ENCODE measurements around the gene RPS29.

The RPS29 gene

DNA sequence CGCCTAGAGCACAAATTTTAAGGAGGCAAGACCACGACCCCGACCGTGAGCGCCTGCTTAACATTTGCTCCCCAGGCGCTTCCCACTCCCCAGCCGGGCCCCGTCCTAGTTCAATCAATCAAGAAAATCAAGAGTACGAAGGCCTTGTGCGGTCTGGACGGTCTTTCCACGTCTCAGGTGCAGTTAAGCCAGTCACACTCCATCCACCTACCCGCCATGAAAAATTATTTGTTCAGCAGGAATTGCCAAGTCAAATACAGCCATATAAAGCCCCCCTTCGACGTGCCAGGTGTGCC, 12.0 kb upstream of the RPS29 start:
- DNase-seq: peak in 1 of 2 experiments; percentile 63

DNA sequence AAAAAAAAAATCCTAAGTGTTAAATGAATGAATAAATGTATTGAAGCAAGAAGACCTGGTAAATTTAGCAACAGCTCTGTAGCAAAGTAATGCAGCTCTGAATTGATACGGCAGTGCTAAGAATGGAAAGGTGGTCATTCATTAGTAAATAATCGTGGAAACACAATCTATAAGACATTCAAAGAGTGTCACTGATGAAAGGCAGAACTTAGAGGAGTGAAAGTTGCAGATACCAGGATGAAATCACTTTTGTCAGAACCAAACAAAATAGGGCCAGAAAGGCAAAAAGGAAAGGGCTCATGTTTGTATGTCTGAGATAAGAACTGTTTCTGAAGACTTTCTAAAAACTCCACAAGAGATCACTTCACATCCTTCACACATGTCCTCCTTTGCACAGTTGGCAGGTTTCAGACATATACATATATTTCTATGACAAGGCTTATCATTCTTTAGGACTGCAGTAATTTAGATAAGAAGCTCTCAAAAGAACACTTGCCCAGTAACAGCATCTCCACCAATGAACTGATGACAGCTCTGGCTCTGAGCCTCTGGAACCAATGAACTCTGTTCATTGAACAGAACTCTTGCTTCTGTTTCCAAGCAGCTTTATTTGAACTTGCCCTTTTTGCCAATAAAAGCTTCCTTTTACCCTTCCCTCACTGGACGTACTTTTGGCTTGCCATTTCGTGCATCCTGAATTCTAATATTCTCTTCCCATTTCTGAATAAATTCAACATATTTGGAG, 8.3 kb upstream of the RPS29 start:
- peak in 1 of 2 experiments; percentile 28 for DNase-seq

DNA sequence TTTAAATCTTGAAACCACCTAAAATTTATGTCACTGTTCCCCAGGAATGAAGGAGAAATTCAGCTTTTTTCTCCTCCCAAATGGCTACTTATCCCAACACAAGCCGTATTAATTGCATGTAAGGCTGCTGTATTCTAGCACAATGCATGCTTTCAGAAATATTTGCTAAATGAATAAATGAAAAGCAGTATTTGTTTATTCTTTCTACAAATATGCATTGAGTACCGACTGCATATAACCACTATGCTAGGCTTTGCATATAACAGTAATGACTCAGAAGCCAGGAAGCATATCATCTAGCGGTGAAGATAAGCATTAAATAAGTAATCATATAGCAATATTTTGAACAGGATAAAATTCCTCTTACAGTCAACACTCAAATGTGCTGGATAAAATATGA, 6.8 kb upstream of the RPS29 start:
- no peak for DNase-seq

DNA sequence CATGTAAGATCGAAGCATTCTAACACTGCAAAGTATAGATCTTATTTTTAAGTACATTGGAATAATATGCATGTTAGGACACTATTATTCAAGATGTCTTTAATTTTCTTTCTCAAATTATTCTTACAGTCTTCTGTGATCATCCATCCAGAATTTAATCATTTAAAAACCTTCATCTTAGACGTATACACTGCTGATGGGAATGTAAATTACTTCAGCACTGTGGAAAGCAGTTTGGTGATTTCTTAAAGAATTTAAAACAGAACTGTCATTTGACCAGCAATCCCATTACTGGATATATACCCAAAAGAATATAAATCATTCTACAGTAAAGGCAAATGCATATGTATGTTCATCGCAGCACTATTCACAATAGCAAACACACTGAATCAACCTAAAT, 3.2 kb upstream of the RPS29 start:
- DNase-seq: no peak

DNA sequence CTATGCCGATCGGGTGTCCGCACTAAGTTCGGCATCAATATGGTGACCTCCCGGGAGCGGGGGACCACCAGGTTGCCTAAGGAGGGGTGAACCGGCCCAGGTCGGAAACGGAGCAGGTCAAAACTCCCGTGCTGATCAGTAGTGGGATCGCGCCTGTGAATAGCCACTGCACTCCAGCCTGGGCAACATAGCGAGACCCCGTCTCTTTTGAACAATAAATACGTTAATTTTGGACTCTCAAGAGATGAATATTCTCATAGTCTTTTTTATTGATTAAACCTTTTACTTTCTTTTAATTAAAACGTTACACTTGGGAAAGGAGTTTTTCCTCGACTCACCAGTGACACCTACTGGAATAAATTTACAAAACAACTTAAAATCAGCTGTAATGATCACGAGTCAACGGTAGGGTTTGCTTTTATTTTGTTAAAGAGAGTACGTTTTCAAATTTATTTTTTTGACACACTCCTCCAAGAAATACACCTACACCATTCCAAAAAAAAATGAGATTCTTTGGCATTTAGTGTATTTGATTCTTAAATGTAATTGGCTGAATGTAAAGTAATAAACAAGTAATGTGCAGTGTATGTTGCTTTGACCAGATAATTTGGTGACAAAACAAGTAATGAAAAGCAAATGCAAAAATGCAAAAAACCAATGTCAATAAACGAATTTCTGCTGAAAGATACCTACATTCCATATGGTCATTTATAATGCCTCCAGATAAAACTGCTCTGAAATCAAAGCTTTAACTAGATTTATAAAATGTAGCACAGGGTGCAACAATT, 687 bp upstream of the RPS29 start:
- peak; percentile 72 to 83 for DNase-seq

DNA sequence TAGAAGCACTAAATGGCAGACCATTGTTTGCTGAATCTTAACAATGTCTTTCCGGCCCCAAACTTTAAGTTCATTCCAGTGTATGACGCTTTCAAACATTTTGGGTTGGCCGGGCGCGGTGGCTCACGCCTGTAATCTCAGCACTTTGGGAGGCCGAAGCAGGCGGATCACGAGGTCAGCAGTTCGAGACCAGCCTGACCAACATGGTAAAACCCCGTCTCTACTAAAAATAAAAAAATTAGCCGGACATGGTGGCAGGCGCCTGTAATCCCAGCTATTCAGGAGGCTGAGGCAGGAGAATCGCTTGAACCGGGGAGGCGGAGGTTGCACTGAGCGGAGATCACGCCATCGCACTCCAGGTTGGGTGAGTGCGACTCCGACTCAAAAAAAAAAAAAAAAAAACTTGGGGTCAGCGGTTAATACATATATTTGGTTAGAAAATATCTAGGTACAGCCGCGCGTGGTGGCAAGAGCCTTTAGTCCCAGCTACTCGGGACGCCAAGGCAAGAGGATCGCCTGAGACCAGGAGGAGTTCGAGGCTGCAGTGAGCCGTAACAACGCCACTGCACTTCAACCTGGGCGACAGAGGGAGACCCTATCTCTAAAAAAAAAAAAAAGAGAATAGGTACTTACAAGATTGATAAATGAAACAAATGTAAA, 1.1 kb downstream of the RPS29 start:
- peak in 1 of 2 experiments; percentile 37 for DNase-seq

DNA sequence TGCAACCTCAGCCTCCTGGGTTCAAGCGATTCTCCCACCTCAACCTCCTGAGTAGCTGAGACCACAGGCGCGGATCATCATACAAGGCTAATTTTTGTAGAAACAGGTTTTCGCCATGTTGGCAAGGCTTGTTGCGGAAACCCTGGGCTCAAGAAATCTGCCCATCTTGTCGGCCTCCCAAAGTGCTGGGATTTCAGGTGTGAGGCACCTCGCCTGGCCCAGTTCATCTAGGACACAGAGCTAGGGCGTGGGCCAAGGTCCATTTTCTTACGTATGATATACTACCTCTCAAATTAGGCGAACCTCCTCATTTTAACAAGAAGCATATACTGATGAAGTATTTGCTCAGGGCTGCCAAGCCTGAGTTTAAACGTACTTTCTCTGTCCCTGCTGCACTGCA, 2.1 kb downstream of the RPS29 start:
- DNase-seq: no peak

DNA sequence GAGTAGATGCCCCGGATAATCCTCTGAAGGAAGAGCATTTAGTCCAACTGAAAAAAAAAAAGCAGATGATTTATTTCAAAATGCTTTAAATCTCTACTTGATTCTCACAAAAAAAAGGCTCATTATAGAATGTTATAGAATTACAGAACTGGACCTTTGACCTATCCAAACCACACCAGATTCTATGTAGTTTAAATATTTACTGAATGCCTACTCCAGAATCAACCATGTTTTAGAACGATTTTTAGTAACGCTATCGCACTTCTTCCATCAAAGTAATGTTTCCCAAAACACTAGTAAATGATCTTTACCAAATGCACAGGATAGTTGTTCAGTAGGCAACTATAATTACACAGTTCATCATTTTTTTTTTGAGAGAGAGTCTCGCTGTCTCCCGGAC, 2.6 kb downstream of the RPS29 start:
- no peak for DNase-seq

DNA sequence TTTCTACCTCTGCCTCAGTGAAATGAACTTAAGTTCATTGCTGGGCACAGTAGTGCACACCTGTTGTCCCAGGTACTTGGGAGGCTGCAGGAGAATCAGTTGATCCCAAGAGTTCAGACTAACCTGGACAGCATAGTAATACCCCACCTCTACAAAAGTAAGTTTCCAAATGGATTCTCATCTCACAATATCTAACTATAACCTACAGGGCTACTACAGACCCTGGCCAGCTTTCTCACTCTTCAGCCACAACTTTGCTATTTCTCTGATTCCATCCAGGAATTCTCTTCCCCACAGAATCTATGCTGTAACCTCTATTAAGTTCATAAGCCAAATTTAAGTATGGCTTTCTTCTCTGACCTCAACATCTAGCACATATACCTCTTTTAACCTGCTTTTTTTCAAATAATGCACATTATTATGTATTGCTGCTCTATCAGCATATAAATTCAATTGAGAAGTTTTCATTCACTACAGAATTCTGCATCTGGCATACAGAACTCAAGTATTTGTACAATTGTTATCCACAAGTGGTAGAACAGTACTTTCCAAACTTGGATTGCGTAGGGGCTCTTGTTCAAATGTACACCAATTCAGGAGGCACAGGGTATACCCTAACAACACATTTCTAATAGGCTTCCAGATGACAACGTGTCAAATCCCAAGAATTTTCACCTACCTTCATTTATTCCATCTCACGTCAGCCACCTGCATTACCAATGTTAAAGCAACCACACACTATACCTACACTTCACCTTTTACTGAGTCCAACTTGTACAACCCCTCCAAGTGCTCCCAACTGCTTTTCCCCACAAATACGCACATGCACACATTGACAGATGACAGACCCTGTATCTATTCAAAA, 3.8 kb downstream of the RPS29 start:
- peak in 1 of 2 experiments; percentile 27 for DNase-seq

DNA sequence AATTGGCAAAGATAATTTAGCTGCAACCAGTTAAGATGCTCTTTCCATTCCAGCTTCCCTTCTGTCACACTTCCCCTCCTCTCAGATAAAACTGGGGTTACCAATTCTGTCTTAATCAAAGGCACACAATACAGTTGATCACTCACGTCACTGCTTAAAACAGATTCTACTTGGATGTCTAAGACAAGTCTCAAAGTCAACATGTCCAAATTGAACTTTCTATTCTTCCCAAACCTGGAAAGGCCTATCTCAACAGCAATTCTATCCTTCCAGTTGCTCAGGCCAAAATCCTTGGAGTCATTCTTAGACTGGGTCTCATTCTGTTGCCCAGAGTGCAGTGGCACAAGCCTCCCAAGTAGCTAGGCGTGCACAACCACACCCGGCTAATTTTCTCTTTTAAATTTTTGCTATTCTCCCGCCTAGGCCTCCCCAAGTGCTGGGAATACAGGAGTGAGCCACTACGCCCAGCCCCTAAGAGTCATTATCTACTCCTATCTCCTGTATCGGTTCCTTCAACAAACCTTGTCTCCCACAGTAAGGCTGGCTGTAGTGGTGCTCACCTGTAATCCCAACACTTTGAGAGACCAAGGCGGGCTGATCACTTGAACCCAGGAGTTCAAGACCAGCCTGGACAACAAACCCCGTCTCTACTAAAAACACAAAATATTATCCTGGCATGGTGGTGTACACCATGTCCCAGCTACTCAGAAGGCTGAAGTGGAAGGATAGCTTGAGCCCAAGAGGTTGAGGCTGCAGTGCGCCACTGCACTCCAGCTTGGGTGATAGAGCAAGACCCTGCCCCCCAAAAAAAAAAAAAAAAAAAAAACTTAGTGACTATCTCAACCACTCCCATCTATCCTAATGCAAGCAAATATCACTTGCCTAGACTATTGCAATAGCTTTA, 4.7 kb downstream of the RPS29 start:
- peak in 1 of 2 experiments; percentile 33 for DNase-seq

DNA sequence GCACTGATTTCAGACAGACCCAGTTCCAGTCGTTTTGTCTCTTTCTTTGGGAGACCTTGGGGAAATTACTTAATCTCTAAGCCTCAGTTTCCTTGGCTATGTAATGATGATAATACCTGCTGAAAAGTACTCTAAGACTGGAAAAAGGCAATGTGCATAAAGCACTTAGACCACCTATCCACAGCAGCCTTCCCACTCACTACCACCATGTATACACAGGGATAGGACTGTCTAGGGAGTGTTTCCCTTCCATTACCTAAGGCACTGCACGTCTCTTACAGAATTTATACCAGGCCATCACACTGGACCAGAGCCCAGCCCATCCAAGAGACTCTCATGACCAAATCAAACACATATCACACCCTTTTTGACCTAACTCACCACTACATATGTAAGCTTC, 6.3 kb downstream of the RPS29 start:
- DNase-seq: no peak

DNA sequence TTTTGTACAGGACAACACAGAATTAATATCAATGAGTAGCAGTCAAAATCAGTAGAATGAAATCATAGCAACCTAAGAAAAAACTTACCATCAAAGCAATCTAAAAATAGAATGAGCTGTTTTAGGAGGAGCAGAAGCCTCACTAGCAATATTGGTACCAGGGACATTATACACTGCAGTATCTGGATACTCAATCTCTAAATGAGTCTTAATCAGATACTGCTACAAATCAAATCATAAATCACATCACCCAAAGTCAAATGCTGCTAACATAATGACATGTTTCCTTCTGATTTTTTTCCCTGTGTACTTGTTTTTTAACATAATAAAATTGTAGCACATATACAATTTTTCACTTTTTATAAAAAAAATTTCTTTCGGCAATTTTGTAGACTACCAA, 8.0 kb downstream of the RPS29 start:
- no peak for DNase-seq

DNA sequence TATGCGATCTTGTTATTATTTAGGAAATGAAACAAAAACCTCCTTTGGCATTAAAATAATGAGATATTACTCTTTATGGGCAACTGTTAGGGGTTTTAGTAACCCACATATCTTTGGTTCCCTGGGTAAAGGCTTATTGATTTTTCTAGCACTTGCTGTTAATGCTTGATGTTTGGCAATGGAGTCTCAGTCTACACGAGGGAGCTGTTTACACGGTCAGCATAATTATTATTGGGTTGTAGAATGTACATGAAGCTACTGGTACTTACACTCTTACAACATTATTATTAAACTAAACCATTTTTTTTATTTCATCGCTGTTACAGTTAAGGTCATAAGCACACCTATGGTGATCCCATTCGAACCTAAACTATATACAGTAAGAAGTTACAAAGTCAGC, 12.1 kb downstream of the RPS29 start:
- DNase-seq: no peak

DNA sequence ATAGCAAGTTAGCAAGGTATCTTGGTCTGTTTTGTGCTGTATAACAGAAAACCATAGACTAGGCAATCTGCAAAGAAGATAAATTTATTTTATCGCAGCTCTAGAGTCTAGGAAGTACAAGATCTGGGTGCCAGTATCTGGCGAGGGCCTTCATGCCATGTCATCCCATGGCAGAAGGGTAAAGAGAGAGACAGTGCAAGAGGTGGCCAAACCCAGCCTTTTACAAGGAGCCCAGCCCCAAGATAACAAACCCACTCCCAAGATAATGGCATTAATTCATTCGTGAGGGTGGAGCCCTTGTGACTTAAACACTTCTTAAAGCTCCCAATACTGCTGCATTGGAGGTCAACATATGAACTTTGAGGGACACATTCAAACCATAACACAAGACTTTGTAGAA, 16.9 kb downstream of the RPS29 start:
- no peak for DNase-seq

DNA sequence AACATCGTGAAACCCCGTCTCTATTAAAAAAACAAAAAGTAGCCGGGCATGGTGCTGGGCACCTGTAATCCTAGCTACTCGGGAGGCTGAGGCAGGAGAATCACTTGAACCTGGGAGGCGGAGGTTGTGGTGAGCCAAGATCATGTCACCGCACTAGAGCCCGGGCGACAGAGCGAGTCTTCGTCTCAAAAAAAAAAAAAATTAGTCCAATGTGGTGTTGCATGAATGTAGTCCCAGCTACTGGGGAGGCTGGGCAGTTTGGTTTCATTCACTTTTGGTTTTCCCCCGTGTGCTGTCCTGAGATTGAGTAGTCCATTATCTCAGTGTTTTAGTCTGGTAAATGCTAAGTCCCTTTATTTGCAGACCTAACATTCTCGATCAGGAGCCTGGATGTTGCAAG, 19.5 kb downstream of the RPS29 start:
- DNase-seq: no peak

DNA sequence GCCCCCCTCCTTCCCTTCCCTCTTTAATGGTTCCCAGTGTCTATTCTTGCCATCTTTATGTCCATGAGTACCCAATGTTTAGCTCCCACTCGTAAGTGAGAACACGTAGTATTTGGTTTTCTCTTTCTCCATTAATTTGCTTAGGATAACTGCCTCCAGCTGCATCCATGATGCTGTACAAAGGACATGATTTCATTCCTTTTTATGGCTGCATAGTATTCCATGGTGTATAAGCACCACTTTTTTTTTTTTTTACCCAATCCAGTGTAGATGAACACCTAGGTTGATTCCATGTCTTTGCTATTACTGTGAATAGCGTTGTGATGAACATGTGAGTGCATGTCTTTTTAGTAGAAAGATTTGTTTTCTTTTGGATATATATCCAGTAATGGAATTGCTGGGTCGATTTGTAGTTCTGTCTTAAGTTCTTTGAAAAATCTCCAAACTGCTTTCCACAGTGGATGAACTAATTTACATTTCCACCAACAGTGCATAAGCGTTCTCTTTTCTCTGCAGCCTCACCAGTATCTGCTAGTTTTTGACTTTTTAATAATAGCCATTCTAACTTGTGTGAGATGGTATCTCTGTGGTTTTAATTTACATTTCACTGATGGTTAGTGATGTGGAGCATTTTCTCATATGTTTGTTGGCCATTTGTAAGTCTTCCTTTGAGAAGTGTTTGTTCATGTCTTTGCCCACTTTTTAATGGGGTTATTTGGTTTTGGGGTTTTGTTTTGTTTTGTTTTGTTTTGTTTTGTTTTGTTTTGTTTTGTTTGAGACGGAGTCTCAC, 26.0 kb downstream of the RPS29 start:
- no peak for DNase-seq

DNA sequence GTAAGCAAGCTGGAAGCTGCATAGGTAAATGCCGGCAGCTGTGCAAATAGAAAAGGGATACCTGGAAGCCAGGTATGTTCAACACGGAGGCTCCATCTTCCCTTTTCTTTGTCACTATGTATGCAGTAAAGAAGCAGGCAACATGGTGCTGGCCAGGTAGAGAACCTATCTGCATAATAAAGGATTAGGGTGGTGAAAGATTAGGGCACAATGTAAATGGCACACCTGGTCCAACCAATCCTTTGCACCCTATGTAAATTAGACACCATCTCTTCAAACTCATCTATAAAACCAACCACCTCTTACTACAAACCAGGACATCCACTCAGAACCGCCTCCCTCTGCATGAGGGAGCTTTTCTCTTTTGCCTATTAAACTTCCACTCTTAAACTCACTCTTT, 32.3 kb downstream of the RPS29 start:
- no peak for DNase-seq

DNA sequence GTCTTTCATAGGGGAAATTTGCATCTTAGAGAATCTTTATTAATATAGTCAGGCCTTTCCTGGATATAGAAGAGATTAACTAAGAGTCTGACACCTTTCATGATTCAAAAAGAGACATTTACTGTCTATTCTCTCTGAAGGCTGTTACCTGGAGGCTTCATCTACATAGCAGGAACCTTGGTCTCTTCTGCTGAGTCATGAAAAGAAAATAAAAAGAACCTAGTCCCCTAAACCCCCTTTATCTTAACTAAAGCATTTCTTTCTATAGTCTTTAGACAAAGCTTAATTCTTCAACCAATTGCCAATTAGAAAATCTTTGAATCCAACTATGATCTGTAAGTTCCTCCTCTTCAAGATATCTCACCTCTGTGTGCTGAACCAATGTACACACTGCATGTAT, 33.1 kb downstream of the RPS29 start:
- DNase-seq: no peak

DNA sequence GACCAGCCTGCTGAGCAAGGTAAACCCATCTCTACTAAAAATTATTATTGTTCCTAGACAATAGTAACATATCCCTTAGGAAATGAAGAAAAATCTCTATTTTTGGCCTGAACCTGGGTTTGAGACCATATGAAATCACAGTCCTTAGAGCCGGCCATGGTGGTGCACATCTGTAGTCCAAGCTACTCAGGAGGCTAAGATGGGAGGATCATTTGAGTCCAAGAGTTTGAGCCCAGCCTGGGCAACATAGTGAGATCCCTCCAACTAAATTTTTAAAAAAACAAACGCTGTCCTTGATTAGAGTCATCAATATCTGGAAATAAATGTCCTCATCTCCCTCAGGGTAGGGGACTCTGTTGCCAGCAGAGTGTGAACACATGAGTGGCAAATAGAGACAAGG, 34.6 kb downstream of the RPS29 start:
- DNase-seq: no peak

DNA sequence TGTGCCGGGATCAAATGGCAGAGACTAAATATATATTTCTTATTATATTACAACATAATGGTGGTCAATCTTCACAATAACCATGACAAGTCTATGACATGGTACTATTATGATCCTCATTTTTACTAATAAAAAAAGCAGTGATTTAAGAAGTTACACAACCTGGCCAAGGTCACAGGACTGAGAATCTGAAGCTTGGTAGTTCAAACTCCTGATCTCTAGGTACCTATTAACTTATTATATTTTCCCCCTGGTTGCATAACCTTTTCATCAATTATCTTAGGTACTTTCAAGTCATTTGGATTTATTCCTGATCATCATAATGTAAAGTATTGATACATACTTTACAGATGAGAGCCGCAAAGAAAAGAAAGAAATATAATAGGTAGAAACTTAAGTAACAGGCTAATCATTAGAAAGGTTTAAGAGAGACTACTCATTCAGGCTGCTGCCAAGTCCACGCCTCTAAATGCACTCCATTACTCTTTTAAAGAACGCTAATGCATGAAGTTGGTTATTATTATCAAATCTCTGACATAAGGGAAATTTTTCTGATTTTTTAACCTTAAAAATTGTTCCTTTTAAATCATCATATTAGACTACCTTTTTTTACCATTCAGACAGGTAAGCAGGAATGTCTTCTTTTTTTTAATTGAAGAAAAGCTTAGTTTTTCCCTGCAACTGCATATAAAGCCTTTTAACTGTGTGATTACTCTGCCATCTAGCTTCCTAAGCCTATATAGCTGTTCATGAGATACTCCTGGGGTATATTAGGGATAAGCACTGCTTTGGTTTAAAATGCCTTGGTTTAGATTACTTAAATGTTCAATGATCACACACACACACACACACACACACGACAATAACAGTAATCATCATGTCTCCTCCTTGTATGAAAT, 35.6 kb downstream of the RPS29 start:
- peak; percentile 40 to 68 for DNase-seq
